HG03439 (cell line): ENCODE data around the gene PTTG1.

ENCODE experiments used
- ATAC-seq: cut with Tn5 transposase; IDR thresholded peaks from one replicate; pipeline ENCODE4 v1.9.1; 2021; ENCODE audit warnings: mild to moderate bottlenecking, moderate library complexity; ENCODE audit not compliant: unreplicated experiment

The PTTG1 gene

GRCh38 chr5:160452795-160453194 lies 31.1 kb downstream of the PTTG1 start:
- ATAC-seq = no peak

DNA sequence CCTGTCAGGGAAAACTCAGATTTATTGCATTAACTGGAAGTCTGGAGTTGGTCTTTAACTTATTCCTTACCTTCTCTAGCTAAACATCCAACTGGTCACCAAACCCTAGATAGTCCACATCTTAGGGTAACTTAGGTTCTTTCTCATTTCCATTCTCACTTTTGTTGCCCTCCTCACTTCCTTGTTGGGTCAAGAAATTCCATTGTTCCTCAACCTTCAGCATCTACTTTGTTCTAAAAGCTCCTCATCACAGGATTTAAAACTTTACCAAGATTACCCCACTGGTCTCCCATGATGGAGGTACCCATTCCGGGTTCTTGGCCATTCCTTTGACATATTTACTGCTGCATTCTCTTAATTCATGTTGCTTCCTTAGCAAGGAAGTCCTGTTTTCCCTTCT lies 32.1 kb downstream of the PTTG1 start:
- no peak for ATAC-seq

DNA sequence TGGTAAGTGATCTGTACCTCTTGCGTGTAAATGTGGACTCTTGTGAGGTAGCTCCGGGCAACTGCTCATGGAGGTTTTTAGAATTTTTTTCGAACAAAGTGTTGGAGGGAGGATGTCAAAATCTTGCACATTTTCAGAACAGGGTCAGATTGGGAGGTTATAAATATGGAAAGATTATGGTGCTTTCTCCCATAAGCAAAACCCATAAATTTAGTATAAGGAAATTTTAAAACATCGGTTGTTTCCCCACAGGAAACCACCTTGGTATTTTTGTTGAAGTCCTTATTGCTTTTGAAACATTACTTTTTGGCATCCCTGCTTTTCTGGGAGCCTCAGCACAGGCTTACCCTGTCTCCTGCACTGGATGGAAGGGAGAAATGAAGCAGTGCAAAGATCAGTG lies 33.9 kb downstream of the PTTG1 start:
- no peak for ATAC-seq

- ATAC-seq = no peak
These were observed 35.0 kb downstream of the PTTG1 start for GRCh38 chr5:160456480-160457177.

DNA sequence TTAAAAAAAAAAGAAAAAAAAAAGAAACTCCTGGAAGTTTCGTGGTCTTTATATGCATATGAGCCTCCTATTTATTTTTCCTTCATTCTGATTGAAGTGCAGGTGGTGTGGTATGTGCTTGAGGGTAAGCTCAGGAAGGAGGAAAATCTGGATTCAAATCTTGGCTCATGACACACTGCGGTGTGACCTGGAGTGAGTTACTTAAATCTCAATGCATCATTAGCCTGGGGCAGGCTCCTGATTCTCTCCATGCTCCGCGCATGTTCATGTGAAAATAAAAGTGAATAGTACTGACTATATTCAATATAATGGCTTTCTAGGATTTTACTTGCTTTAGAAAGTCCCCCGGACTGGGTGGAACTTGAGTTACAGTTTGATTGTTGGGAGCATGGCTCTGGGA lies 35.6 kb downstream of the PTTG1 start:
- no peak for ATAC-seq

- ATAC-seq = peak; percentile 73
These were observed 37.4 kb downstream of the PTTG1 start for GRCh38 chr5:160458806-160459800.

GRCh38 chr5:160460377-160461049 lies 38.9 kb downstream of the PTTG1 start:
- ATAC-seq = no peak

GRCh38 chr5:160461378-160461777 lies 39.7 kb downstream of the PTTG1 start:
- no peak for ATAC-seq

- no peak for ATAC-seq
These were observed 40.5 kb downstream of the PTTG1 start for GRCh38 chr5:160462167-160462566.

- ATAC-seq = no peak
These were observed 41.6 kb downstream of the PTTG1 start for GRCh38 chr5:160463227-160463626.

DNA sequence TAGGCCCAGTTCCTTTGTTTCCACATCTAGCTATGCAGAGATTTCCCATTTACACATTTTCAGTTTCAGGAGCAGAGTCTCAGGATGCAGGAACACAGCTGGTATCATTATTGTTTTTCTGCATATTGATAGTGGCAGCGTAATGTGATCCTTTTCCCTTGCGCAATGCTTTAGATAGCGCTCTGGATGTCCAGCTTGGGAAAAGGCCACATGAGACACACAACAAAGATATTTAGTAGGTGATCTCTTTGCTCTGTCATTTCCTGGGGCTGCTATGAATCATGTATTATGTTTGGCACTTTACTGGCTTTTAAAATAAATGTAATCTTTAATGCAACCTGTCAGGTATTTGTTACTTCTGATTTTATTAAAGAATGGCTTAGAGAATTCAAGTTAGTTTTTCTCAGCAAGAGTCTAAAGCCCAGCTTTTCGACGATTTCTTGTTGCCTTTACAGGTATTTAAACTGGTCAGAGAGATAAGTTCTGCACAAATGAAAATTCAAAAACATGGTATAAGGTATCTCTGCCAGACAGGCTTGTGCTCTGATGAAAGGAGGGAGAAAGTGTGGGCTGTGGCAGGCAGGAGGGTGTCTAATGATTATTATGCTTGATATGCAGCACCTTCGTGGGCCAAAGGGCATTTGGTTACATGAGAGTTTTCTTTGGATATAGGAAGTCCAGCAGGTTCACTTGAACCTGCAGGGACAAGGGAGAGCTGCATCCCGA lies 42.2 kb downstream of the PTTG1 start:
- ATAC-seq = no peak

GRCh38 chr5:160464466-160464797 lies 42.8 kb downstream of the PTTG1 start:
- no peak for ATAC-seq

DNA sequence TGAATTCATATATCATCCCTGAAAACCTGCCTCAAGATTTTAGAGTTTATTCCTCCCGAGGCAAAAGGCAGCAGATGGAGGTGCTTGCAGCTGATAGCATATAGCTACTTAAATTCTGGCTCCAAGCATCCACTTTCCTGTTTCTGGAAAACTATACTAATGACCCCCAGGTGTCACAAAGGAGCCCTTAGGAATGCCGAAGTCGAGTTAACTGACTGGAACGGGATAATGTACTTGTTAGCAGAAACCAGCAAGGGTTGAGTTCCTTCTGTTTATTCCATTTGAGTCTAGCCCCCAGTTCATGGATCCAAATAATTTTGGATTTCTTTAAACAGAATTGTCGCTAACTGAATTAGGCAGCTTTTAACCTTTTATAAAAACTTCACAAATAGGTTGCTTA lies 44.5 kb downstream of the PTTG1 start:
- ATAC-seq = no peak

GRCh38 chr5:160466889-160467554 lies 45.4 kb downstream of the PTTG1 start:
- ATAC-seq = peak; percentile 13

DNA sequence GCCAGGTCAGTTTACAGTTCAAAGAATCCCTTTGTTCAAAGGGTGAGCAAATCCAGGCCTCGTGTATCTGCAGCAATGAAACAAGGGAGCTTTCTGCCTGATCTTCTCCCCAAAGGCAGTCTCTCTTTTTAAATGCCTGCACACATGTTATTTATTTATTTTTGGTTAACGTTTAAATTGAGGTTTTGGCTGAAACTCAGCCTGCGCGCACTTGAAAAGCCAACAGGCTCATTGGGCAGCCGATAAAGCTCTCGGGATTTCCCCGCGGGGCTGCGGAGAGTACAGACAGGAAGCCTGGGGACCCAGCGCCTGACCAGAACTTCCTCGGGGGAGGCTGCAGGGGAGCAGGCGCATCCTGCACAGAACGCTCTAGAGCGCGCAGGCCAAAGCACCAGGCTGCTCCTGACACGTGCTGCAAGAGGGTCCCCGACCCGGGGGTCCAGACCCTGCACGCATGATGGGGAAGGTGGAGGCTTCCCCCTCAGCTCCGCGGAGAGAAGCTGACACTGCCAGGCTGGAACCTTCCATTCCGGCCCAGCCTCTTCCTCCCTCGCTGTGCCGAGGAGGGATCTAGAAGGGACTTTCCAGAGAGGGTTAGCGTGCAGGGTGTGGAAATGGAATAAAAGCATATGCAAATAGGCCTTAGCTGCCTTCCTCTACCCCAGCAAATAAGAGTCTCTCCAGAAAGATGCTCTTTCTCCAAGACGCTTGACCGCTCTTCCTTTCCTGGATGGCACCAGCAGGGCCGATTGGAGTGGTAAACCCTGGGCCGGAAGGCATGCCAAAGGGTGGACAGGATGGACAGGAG lies 46.1 kb downstream of the PTTG1 start:
- ATAC-seq = peak; percentile 92

- ATAC-seq = no peak
These were observed 46.8 kb downstream of the PTTG1 start for GRCh38 chr5:160468363-160468975.

DNA sequence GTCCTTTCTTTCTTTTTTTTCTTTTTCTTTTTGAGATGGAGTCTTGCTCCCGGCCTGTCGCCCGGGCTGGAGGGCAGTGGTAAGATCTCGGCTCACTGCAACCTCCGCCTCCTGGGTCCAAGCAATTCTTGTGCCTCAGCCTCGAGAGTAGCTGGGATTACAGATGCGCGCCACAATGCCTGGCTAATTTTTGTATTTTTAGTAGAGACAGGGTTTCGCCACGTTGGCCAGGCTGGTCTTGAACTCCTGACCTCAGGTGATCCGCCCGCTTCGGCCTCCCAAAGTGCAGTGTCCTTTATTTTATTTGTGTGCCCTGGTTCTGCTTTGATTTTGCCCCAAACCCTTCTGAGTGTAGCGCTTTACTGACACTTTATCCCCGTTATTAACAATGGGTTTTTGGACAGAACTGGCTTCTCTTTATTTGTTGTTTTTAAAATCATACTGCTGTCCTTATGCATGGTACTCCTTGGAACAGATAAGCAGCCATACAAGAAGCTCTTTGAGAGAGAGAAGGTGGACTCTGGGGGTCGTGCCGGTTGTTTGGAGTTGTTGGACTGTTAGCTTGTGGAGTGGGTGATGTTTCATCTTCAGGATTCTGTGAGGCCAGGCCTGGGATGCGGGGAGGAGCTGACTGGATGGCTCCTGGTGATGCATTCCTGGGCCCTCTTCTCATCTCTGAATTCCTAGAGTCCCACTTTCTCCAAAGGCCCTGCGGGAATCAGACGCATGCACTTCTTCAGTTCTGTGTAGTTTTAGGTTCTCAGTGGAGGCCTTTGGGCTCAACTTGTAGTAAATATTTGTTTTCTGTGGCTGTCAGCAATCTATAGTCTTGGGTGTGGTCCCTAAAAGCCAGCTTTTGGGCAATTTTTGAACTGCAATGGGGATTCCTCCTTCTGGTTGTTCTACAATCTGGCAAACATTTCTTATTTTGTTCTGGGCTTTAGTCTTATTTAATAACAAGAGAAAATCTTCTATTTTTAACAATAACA lies 47.8 kb downstream of the PTTG1 start:
- ATAC-seq = no peak
